ENCODE measurements around the gene HOXA3.

Gene HOXA3

GRCh38 chr7:27151931-27152815 is at the start of gene HOXA3:
HOXA3 (minus strand) TSS chr7:27152583; CDS start chr7:27110640, 41,943 bp downstream.
- DNase-seq (ENCODE audit: low spot score), result peak; percentile 66

- DNase-seq (ENCODE audit: low spot score), result no peak
Observed at GRCh38 chr7:27201580-27202017, 49.2 kb upstream of the HOXA3 start.

GRCh38 chr7:27200761-27201579 is 48.6 kb upstream of the HOXA3 start:
- DNase-seq (ENCODE audit: low spot score), result no peak

- DNase-seq (ENCODE audit: low spot score), result peak; percentile 85
Observed at GRCh38 chr7:27199849-27200760, 47.7 kb upstream of the HOXA3 start, which contains the start of gene HOXA13. HOXA13 (minus strand) TSS chr7:27200091; CDS start chr7:27200077, 14 bp downstream.

GRCh38 chr7:27198871-27199801 is 46.8 kb upstream of the HOXA3 start:
- DNase-seq (ENCODE audit: low spot score), result peak; percentile 54

GRCh38 chr7:27198138-27198841 is 45.9 kb upstream of the HOXA3 start:
- no peak for DNase-seq (ENCODE audit: low spot score)

GRCh38 chr7:27197137-27198042 is 45.0 kb upstream of the HOXA3 start:
- DNase-seq (ENCODE audit: low spot score), result no peak

- no peak for DNase-seq (ENCODE audit: low spot score)
Observed at GRCh38 chr7:27196287-27196767, 43.9 kb upstream of the HOXA3 start.

- DNase-seq (ENCODE audit: low spot score), result no peak
Observed at GRCh38 chr7:27194686-27195379, 42.5 kb upstream of the HOXA3 start.

- no peak for DNase-seq (ENCODE audit: low spot score)
Observed at GRCh38 chr7:27194002-27194352, 41.6 kb upstream of the HOXA3 start.

GRCh38 chr7:27193335-27194001 is 41.1 kb upstream of the HOXA3 start:
- no peak for DNase-seq (ENCODE audit: low spot score)

- DNase-seq (ENCODE audit: low spot score), result no peak
Observed at GRCh38 chr7:27192546-27193334, 40.4 kb upstream of the HOXA3 start.

GRCh38 chr7:27191833-27192545 is 39.6 kb upstream of the HOXA3 start:
- no peak for DNase-seq (ENCODE audit: low spot score)

- no peak for DNase-seq (ENCODE audit: low spot score)
Observed at GRCh38 chr7:27191161-27191731, 38.9 kb upstream of the HOXA3 start.

GRCh38 chr7:27189997-27190748 is 37.8 kb upstream of the HOXA3 start:
- DNase-seq (ENCODE audit: low spot score), result no peak
